ENCODE measurements around the gene CLIC4. TPM values are rescaled to one million over a fixed set of nuclear protein-coding genes. Genes with fewer than 3 reads are reported as not detected.

The CLIC4 gene
- total and polyA plus RNA-seq, 10 of the 15 experiments (the other 5 are each of a cell fraction or from before 2014, with no cell fraction given) = 20.4 to 107 (median 69.6) TPM

DNA sequence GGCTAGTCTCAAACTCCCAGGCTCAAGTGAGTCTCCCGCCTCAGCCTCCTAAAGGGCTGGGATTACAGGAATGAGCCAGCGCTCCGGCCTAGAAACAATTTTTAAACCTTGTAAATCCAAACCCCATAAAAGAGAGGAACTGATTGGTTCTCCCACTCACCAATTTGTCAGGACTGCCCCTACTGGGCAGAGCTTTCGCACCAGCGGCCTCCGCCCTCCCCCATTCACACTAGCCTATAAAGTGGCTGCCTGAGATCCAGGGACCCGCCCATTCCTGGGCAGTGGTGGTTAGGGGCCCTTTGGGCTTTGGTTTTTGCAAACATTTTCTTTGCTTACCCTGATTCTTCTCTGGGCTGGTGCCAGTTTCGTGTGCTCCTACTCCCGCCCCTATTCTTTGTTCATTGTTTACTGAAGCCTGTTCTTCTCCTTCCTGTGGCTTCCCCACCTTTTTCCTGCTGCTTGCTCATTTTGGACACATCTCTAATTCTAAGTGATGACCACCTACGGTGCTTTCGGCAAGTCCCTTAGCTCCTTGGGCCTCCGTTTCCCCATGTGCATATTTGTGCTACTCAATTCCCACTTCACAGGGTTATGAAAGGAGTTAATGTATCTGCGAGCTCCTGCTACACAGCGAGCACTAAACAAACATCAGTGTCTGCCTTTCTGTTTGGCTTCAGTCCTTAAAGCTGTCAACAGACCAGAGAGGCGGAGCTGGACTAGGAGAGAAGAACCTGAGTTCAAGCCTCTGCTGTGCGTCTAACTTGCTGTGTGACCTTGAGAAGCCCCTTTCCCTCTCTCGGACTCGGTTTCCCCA lies 39.8 kb upstream of the CLIC4 start:
- peak; percentile 82 for DNase-seq (ENCODE audit: low read depth, low spot score)
- SMC1A ChIA-PET (ENCODE audit: uncharacterized antibody, unreplicated experiment) = interaction anchor here (0.7 to 4.5 kb wide), 10 partner anchors 10 to 125 kb away, joined by 3 to 26 read pairs (median 5); partner anchors contain the start of gene CLIC4
- intact Hi-C loops (cut with micrococcal nuclease; ENCODE audit: unreplicated experiment) (loop anchor here (1.0 kb wide), 1 partner anchor 40 kb away; the partner anchor contains the start of gene CLIC4), in situ Hi-C loops (cut with MboI) (no loop called here)
- ATAC-seq = peak; percentile 99
- no peaks in the 10 kb centered on the region for H3K36me3 ChIP-seq (ENCODE audit: control insufficient read depth in 2 of 2, insufficient read depth in 2 of 2, low read length in 1 of 2)
- 57% methylated on average over 18 of the region's 18 CpGs for WGBS (ENCODE audit: insufficient coverage, insufficient replicate concordance, low lambda C conversion rate, missing lambda C conversion rate)
- H2AFZ ChIP-seq (ENCODE audit: control insufficient read depth, low read depth, low read length) = peak overlapping the region; percentile 33
- RAD21 ChIA-PET (ENCODE audit: unreplicated experiment) = interaction anchor here (0.7 to 2.4 kb wide), 8 partner anchors 9 to 130 kb away, joined by 3 to 12 read pairs (median 6); partner anchors contain the start of gene CLIC4
- H3K4me1 ChIP-seq (ENCODE audit: control insufficient read depth, insufficient read depth, low read length) = peaks cover 3% of the 10 kb centered on the region
- H3K9me3 ChIP-seq (replicated peaks; ENCODE audit: control insufficient read depth, insufficient read depth, low read length) = no peaks in the 10 kb centered on the region
- no peak overlapping the region for H3K9ac ChIP-seq (ENCODE audit: control insufficient read depth, insufficient read depth, low read length)
- FAIRE-seq = peak; percentile 69
- no peak overlapping the region for H3K27ac ChIP-seq (ENCODE audit: control insufficient read depth, insufficient read depth)
- no peaks in the 10 kb centered on the region for H3K79me2 ChIP-seq (ENCODE audit: control insufficient read depth, insufficient read depth, low read length)
- POLR2A ChIA-PET = interaction anchor here (0.6 to 2.0 kb wide), 8 partner anchors 11 to 131 kb away, joined by 3 to 14 read pairs (median 4); no protein-coding TSS in a partner anchor
- BruUV-seq (replicated peaks) = no TSS peak
- no peaks in the 10 kb centered on the region for H4K20me1 ChIP-seq (ENCODE audit: control insufficient read depth, insufficient read depth)
- H3K4me2 ChIP-seq (ENCODE audit: control insufficient read depth, insufficient read depth) = peak overlapping the region; percentile 52; the same call in 1 of the 2 replicates
- H3K4me3 ChIP-seq = peak overlapping the region; percentile 8; the same call in 1 of the 2 replicates
- H3K27me3 ChIP-seq (replicated peaks in 1 of 2; ENCODE audit: control insufficient read depth in 2 of 2, insufficient read depth in 2 of 2, low read length in 1 of 2) = no peaks in the 10 kb centered on the region
- CTCF ChIA-PET = interaction anchor here (0.6 to 2.5 kb wide), 6 partner anchors 17 to 799 kb away, joined by 3 to 10 read pairs (median 4); partner anchors contain the start of gene CLIC4
- TF ChIP-seq NR2C2 (IDR thresholded peaks at IDR 0.05; ENCODE audit: borderline replicate concordance, control insufficient read depth, insufficient read length, low read depth) (no peak), BCL11A (IDR thresholded peaks at IDR 0.05; ENCODE audit: low read depth, low read length) (no peak), NRF1 (conservative IDR thresholded peaks at IDR 0.05; ENCODE audit: low read depth, low read length) (no peak), IKZF1 (conservative IDR thresholded peaks at IDR 0.05) (peak; percentile 63; the same call in 1 of the 2 replicates), HDAC2 (IDR thresholded peaks at IDR 0.05) (no peak), ETV6 (conservative IDR thresholded peaks at IDR 0.05 in 1 of 2, IDR thresholded peaks at IDR 0.05 in 1 of 2; ENCODE audit: borderline replicate concordance in 1 of 2, low read depth in 1 of 2) (no peak), NBN (IDR thresholded peaks at IDR 0.05) (0 out of 2 replicates have a peak, but pooled peaks have one; percentile 32), ZNF274 (IDR thresholded peaks at IDR 0.05; ENCODE audit: insufficient read depth, insufficient read length) (no peak), EGR1 (IDR thresholded peaks at IDR 0.05; ENCODE audit: borderline replicate concordance in 1 of 2, low read depth in 2 of 2, low read length in 2 of 2) (no peak), RELA (IDR thresholded peaks at IDR 0.05; ENCODE audit: borderline replicate concordance, partially characterized antibody) (no peak), SPI1 (IDR thresholded peaks at IDR 0.05; ENCODE audit: borderline replicate concordance, insufficient read depth, low read depth, low read length) (peak; percentile 42; the same call in 1 of the 2 replicates), SREBF2 (IDR thresholded peaks at IDR 0.05; ENCODE audit: low read length) (peak; percentile 67)
- TF ChIP-seq, protein P1, sequence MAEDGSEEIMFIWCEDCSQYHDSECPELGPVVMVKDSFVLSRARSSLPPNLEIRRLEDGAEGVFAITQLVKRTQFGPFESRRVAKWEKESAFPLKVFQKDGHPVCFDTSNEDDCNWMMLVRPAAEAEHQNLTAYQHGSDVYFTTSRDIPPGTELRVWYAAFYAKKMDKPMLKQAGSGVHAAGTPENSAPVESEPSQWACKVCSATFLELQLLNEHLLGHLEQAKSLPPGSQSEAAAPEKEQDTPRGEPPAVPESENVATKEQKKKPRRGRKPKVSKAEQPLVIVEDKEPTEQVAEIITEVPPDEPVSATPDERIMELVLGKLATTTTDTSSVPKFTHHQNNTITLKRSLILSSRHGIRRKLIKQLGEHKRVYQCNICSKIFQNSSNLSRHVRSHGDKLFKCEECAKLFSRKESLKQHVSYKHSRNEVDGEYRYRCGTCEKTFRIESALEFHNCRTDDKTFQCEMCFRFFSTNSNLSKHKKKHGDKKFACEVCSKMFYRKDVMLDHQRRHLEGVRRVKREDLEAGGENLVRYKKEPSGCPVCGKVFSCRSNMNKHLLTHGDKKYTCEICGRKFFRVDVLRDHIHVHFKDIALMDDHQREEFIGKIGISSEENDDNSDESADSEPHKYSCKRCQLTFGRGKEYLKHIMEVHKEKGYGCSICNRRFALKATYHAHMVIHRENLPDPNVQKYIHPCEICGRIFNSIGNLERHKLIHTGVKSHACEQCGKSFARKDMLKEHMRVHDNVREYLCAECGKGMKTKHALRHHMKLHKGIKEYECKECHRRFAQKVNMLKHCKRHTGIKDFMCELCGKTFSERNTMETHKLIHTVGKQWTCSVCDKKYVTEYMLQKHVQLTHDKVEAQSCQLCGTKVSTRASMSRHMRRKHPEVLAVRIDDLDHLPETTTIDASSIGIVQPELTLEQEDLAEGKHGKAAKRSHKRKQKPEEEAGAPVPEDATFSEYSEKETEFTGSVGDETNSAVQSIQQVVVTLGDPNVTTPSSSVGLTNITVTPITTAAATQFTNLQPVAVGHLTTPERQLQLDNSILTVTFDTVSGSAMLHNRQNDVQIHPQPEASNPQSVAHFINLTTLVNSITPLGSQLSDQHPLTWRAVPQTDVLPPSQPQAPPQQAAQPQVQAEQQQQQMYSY (CRISPR knock-in tag; IDR thresholded peaks at IDR 0.05) = no peak
- TF ChIP-seq, protein P2, sequence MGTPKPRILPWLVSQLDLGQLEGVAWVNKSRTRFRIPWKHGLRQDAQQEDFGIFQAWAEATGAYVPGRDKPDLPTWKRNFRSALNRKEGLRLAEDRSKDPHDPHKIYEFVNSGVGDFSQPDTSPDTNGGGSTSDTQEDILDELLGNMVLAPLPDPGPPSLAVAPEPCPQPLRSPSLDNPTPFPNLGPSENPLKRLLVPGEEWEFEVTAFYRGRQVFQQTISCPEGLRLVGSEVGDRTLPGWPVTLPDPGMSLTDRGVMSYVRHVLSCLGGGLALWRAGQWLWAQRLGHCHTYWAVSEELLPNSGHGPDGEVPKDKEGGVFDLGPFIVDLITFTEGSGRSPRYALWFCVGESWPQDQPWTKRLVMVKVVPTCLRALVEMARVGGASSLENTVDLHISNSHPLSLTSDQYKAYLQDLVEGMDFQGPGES (IDR thresholded peaks at IDR 0.05) = no peak
- TF ChIP-seq, protein P3, sequence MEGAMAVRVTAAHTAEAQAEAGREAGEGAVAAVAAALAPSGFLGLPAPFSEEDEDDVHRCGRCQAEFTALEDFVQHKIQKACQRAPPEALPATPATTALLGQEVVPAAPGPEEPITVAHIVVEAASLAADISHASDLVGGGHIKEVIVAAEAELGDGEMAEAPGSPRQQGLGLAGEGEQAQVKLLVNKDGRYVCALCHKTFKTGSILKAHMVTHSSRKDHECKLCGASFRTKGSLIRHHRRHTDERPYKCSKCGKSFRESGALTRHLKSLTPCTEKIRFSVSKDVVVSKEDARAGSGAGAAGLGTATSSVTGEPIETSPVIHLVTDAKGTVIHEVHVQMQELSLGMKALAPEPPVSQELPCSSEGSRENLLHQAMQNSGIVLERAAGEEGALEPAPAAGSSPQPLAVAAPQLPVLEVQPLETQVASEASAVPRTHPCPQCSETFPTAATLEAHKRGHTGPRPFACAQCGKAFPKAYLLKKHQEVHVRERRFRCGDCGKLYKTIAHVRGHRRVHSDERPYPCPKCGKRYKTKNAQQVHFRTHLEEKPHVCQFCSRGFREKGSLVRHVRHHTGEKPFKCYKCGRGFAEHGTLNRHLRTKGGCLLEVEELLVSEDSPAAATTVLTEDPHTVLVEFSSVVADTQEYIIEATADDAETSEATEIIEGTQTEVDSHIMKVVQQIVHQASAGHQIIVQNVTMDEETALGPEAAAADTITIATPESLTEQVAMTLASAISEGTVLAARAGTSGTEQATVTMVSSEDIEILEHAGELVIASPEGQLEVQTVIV (IDR thresholded peaks at IDR 0.05; ENCODE audit: borderline replicate concordance, partially characterized antibody) = no peak
